ENCODE data around the gene GLMN. TPM values are rescaled to one million over a fixed set of nuclear protein-coding genes. Genes with fewer than 3 reads are reported as not detected.

Gene GLMN
- polyA plus RNA-seq, 1 donor (not counting 4 experiments of a cell fraction or from before 2014, with no cell fraction given), result 11.3 TPM

DNA sequence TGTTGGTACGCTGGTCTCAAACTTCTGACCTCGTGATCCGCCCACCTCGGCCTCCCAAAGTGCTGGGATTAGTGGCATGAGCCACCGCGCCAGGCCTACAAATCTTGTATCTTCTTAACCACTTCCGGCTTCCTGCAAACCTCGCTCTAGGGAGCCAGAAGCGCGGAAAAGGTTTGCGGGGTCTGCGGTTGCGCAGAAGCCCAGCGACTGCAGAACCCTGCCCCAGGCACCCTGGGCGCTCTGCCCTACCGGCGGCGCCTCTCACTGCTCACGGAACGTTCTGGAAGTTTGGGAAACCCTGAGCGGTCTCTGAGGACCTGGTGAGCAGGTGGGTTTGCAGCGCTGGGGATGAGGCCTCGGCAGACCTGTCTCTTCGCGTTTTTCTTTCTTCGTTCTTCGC lies 81.1 kb downstream of the GLMN start, which contains the start of gene C1orf146:
Gene C1orf146 (plus strand): TSS at position 195 of the 400 bp plus-strand sequence. CDS start 13,506 bp downstream, outside the sequence.
- H3K27me3 ChIP-seq (ENCODE audit: control insufficient read depth, extremely low read depth, insufficient read depth, low read length), result no peaks in the 10 kb centered on the region
- no peaks in the 10 kb centered on the region for H3K9me3 ChIP-seq (ENCODE audit: control insufficient read depth, low read depth, low read length)
- H3K36me3 ChIP-seq (ENCODE audit: control insufficient read depth in 2 of 2, extremely low read depth in 1 of 2, insufficient read depth in 2 of 2, low read length in 2 of 2), result no peaks in the 10 kb centered on the region
- H3K4me1 ChIP-seq (ENCODE audit: control insufficient read depth, extremely low read depth, insufficient read depth, low read length), result no peaks in the 10 kb centered on the region
- dilution Hi-C loops (cut with MboI; ENCODE audit: extremely low pct_ligation_motif_present, low sequenced_read_pairs), result no loop called here
- FAIRE-seq, result no peak
- no peak within 1 kb of the TSS for H3K4me3 ChIP-seq (ENCODE audit: control insufficient read depth in 2 of 3, extremely low read depth in 1 of 3, insufficient read depth in 2 of 3, low read depth in 1 of 3, low read length in 3 of 3)
- no peaks in the 10 kb centered on the region for H4K20me1 ChIP-seq (ENCODE audit: control insufficient read depth, extremely low read depth, insufficient read depth, low read length)
- TF ChIP-seq, protein P1, sequence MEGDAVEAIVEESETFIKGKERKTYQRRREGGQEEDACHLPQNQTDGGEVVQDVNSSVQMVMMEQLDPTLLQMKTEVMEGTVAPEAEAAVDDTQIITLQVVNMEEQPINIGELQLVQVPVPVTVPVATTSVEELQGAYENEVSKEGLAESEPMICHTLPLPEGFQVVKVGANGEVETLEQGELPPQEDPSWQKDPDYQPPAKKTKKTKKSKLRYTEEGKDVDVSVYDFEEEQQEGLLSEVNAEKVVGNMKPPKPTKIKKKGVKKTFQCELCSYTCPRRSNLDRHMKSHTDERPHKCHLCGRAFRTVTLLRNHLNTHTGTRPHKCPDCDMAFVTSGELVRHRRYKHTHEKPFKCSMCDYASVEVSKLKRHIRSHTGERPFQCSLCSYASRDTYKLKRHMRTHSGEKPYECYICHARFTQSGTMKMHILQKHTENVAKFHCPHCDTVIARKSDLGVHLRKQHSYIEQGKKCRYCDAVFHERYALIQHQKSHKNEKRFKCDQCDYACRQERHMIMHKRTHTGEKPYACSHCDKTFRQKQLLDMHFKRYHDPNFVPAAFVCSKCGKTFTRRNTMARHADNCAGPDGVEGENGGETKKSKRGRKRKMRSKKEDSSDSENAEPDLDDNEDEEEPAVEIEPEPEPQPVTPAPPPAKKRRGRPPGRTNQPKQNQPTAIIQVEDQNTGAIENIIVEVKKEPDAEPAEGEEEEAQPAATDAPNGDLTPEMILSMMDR (optimal IDR thresholded peaks at IDR 0.05 in 1 of 3, IDR thresholded peaks at IDR 0.05 in 1 of 3, conservative IDR thresholded peaks at IDR 0.05 in 1 of 3; ENCODE audit: extremely low read depth in 1 of 3, insufficient read depth in 2 of 3, low read length in 3 of 3), result no peak
- TF ChIP-seq EZH2 (IDR thresholded peaks at IDR 0.05; ENCODE audit: low read length), result no peak
- DNase-seq (ENCODE audit: low read depth, low spot score), result no peak
- no peak within 1 kb of the TSS for H3K27ac ChIP-seq (ENCODE audit: control insufficient read depth, insufficient read depth, low read length)
- H2AFZ ChIP-seq (ENCODE audit: control insufficient read depth, low read length), result no peak within 1 kb of the TSS
- H3K9me1 ChIP-seq (ENCODE audit: control insufficient read depth, extremely low read depth, insufficient read depth, low read length), result no peaks in the 10 kb centered on the region
- H3K4me2 ChIP-seq (ENCODE audit: control insufficient read depth, extremely low read depth, insufficient read depth, low read depth, low read length), result no peak within 1 kb of the TSS
- H3K79me2 ChIP-seq (ENCODE audit: control insufficient read depth, insufficient read depth, low read length), result no peaks in the 10 kb centered on the region
- no peak within 1 kb of the TSS for H3K9ac ChIP-seq (ENCODE audit: control insufficient read depth, extremely low read depth, insufficient read depth, low read length)

DNA sequence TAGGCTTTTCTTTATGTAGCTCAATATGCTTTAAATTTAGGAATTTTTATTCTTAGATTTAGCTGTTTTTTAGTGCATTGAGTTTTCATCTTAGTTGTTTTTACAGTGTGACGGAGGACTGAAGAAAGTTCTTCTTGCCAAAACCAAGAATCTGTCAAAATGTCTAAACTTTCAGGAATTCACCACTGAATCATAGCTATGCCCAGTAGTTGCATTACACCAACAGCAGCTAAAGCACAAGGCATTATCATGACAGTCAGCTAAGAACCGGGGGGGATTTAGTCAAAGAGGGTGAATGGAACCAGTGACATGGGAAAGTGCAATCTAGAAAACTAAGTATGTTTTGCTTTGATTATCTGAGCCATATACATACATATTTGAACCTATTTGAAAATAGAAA lies 87.6 kb downstream of the GLMN start:
- no peaks in the 10 kb centered on the region for H3K4me1 ChIP-seq (ENCODE audit: control insufficient read depth, extremely low read depth, insufficient read depth, low read length)
- dilution Hi-C loops (cut with MboI; ENCODE audit: extremely low pct_ligation_motif_present, low sequenced_read_pairs), result no loop called here
- H3K9me3 ChIP-seq (ENCODE audit: control insufficient read depth, low read depth, low read length), result no peaks in the 10 kb centered on the region
- FAIRE-seq (no peak), DNase-seq (ENCODE audit: low read depth, low spot score) (no peak)
- H4K20me1 ChIP-seq (ENCODE audit: control insufficient read depth, extremely low read depth, insufficient read depth, low read length), result no peaks in the 10 kb centered on the region
- H3K27me3 ChIP-seq (ENCODE audit: control insufficient read depth, extremely low read depth, insufficient read depth, low read length), result no peaks in the 10 kb centered on the region
- no peak overlapping the region for H3K27ac ChIP-seq (ENCODE audit: control insufficient read depth, insufficient read depth, low read length)
- H3K4me2 ChIP-seq (ENCODE audit: control insufficient read depth, extremely low read depth, insufficient read depth, low read depth, low read length), result no peak overlapping the region
- H3K79me2 ChIP-seq (ENCODE audit: control insufficient read depth, insufficient read depth, low read length), result no peaks in the 10 kb centered on the region
- H3K9ac ChIP-seq (ENCODE audit: control insufficient read depth, extremely low read depth, insufficient read depth, low read length), result no peak overlapping the region
- H3K9me1 ChIP-seq (ENCODE audit: control insufficient read depth, extremely low read depth, insufficient read depth, low read length), result no peaks in the 10 kb centered on the region
- H2AFZ ChIP-seq (ENCODE audit: control insufficient read depth, low read length), result no peak overlapping the region
- no peaks in the 10 kb centered on the region for H3K36me3 ChIP-seq (ENCODE audit: control insufficient read depth in 2 of 2, extremely low read depth in 1 of 2, insufficient read depth in 2 of 2, low read length in 2 of 2)
- TF ChIP-seq, protein P1 (optimal IDR thresholded peaks at IDR 0.05 in 1 of 3, IDR thresholded peaks at IDR 0.05 in 1 of 3, conservative IDR thresholded peaks at IDR 0.05 in 1 of 3; ENCODE audit: extremely low read depth in 1 of 3, insufficient read depth in 2 of 3, low read length in 3 of 3), result no peak
- H3K4me3 ChIP-seq (ENCODE audit: control insufficient read depth in 2 of 3, extremely low read depth in 1 of 3, insufficient read depth in 2 of 3, low read depth in 1 of 3, low read length in 3 of 3), result no peak overlapping the region
